Measurements from ENCODE around the gene ELF4.
"Not testable (repeated sequence)": the region's sequence is repeated elsewhere in the genome, so short reads cannot be mapped to it uniquely, and the experiment has no call there.

The ELF4 gene

DNA sequence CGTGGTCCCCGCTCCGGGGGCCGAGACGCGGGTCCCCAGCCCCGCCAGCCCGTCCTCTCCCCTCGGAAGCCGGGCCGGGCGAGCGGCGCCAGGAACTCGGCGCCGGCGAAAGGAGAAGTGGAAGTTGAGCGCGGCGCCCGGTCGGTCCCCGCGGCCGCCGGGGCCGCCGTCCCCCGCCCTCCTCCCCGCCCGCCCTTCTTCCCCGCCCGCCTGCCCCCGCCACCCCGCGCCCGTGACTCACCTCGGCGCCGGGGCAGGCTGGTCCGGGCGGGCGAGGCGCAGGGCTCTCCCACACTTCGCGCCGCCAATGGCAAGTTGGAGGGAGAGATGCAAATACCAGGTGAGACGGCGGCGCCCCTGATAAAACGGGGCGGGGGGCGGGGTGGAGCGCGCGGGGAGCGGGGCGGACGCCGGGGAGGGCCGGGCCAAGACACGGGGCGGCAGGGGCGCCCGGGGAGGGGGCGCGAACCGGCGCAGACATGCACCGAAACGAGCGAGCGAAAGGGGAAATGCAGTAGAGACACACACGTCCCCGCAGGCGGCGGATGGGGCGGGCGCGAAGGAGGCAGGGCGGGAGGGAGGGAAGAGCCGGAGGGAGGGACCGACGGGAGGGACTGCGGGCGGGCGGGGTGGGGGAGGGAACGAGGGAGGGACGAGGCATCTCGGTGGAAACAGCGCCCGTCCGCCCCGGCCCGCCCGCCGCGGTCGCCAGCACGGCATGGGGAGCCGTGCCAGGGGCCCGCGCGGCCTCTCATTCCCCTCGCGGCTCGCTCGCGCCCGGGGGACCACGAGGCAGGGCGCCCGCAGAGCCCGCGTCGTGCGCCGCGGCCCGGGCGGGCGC is at the start of gene ELF4:
Gene ELF4 (minus strand): TSS at position 119 of the 841 bp plus-strand sequence. CDS start 29,167 bp downstream, outside the sequence.
- no peak for DNase-seq

DNA sequence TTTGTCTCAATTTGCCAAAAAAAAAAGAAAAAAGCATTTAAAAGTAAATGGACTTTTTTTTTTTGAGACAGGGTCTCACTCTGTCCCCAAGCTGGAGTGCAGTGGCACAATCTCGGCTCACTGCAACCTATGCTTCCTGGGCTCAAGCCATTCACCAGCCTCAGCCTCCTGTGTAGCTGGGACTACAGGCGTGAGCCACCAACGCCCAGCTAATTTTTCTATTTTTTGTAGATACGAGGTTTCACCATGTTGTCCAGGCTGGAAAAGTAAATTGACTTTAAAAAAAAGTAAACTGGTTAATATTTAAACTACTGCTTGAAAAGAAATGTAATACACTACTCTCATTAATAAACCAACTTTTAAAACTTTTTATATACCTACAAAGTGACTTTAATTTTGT is 49.5 kb upstream of the ELF4 start:
- no peak for DNase-seq

DNA sequence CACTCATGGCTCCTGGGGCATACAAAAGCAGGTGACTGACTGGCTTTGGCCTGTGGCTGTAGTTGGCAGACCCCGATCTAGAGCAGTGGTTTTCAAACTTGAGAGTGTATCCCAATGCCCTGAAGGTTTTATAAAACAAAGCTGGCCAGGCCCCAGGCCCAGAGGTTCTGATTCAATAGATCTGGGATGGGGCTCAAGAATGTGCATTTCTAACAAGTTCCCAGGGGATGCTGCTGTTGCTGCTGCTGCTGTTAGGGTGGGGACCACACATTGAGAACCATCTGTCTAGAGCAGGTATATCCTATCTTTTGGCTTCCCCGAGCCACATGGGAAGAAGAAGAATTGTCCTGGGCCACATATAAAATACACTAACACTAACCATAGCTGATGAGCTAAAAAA is 48.0 kb upstream of the ELF4 start:
- DNase-seq = no peak

DNA sequence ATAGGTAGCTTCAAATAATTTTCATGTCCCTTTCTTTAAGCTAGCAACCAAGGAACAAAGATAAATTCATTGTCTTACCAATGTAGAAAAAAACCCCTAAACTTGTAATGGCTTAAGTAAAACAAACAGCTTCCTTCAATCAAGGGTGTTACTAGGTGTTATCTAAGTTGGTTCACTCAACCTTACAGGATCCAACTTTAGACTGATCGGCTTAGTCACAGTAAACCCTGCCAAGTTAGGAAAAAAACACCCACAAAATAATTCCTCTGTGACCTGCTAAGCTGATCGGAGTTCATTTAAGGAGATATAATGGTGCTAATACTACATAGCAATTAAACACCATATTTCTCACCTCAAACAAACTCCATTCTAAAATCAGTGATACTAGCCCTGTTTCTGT is 45.3 kb upstream of the ELF4 start:
- no peak for DNase-seq

DNA sequence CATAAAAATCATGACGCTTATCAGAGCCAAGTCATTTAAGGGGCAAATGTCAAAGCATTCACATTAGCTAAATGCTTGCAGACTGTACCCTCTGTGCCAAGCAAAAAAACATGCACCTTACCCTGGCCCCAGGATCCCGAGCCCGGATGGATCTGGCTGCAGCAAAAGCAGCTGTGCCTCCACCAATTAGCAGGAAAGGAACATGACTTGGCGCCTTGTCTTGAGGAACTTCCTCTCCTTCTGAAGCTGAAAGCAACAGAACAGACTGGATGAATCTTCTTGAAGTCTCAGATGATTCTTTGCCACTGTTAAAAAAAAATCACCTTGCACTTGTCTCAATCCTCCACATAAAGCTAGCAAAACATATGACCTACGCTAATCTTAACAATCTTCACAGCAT is 37.3 kb upstream of the ELF4 start:
- no peak for DNase-seq

DNA sequence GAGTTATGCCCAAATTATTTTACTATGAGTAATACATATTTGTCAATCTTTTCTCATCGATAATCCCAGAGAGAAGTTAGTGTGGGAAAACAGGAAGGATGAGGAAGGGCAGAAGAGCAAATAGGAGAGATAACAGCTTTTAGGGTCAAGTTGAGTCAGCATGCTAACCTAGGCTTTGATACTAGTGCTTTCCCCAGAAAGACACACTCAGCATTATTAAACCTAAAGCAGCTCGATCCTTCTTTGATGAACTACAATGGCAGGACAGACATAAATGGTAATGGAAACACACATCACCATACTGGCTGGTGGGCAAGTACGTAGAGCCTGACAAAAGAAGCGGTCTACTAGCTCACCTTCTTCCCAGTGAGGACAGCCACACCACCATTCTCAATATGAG is 34.8 kb upstream of the ELF4 start:
- DNase-seq = no peak

DNA sequence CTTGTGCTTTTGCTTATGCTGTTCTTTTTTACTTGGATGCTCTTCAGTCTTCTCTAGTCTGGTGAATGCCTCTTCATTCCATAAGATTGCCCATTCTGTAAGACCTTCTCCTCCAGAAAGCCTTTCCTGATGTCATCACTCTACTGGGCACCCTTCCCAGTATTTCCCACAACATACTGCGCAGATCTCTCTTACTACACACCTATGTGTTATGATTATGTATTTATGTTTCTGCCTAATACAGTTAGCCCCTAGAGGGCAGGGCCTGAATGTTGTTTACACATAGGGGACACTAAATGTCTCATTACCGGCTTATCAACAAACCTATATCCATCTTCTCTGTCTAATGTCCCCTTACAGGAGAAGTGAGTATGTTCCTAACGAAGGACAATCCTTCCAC is 34.2 kb upstream of the ELF4 start:
- no peak for DNase-seq

DNA sequence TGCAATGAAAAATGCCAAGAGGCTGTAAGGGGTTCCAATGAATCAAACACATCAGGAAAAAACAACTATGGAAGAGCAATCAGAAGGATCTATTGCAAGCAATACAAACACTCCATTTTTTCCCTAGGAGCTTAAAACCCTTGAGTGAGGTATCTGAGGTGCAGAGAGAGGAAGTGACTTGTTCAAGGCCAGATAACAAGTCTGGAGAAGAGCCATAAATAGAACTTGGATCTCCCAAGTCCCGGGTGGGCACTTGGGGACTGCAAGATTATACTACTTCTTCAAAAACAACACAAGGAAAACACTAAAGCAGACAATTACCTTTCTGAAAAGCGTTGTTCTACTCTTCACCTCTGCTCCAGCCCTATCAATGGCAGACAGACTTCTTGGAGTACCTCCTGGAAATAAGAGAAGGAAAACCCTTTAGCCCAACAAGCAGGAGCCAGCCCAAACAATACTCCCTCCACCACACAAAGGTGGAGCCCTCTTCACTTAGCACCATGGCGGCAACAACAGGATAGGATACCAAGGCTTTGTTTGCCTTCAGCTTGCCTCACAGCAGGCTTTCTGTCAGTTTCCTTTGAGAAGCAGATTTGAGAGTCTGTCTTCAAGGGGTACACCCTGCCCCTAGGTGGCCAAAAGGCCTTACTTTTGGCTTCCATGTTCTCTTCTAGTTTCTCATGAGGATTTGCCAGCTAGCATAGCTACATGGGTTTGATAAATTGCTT is 29.3 kb upstream of the ELF4 start:
- DNase-seq = no peak

DNA sequence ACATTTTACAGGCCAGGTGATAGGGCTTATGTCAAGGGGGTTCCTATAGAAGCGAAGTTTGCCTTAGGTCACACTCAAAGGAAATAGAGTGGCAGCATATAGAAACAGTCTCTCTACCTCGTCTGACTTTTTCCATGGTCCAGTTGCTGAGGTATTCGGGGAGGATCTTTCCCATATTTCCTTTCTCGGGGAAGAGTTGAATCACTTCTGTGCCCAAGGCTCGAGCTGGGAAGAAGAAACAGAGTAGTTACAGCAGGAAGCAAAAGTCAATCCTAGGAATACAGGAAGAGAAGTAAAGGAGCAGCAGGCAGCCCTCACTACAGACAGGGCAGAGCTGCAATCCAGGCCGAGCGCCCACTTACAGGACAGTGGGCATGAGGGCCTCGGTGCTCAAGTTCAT is 26.7 kb upstream of the ELF4 start:
- DNase-seq = no peak

DNA sequence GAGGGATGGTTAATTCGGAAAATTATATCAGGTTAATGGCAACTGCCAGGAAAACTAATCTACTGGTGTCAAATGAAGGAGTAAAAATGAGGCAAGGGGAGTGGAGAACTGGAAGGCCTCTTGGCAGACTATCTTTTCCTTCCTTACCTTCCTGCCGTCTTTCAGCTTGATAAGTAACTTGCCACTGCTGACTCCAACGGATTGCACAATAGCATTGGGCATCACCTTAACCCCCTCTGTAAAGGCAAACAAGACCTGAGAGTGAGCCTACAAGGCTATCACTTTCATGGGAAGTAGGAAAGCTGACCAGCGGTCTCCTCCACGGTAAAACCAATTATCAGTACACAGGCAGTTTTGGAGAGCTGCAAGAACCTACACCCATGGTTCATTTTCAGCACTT is 26.2 kb upstream of the ELF4 start:
- DNase-seq = no peak

DNA sequence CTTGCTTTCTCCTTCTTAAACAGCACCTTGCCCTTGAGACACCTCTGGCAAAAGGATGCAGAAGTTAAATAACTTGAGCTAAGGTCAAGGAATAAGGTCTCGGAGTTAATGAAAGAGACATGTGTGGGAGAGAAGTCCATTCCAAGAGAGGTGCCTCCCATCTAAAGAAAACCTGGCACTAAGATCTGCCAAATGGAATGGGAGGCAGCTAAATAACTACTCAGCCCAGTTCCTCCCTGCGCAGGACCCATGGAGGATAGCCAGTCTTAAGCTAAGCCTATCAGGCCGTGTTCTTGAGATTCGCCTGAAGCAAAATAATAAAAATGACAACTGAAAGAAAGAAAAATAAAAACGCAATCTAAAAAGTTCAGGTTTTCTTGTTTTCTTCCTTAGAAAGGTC is 20.7 kb upstream of the ELF4 start:
- no peak for DNase-seq

DNA sequence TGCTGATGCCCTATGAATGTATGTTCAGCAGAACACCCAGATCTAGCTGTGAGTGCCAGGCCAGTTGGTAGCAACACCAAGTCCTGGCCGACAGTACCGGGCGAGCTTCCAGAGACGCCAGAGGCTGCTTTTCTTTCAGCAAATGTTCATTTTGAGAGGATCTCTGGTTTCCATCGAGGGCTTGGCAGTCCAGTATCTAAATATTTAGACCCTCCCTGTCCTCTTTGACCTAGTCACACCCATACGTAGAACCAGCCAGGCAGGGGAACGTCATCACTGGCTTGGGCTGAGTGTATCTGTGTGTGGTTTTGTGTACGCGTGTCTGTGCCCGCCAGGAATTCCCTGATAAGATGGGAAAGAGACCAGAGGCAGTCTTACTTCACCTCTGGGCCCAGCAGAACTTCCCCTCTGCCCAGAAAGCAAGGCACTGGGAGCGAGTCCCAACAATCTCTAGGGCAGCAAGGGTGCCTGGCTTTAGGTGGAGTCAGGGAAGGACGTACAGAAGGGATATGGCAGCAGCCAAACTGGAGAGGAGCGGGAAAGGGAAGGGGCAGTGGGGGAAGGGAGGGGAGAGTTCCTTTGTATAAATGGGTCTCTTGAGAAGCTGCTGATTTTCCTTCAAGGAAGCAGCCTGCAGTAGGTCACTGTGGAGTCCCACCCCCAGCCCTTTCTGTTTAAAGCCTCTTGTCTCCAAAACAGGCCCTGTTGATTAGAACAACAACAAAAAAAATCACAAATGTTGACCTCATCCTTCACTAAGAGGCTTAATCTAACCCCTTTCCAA is 15.0 kb upstream of the ELF4 start:
- no peak for DNase-seq

DNA sequence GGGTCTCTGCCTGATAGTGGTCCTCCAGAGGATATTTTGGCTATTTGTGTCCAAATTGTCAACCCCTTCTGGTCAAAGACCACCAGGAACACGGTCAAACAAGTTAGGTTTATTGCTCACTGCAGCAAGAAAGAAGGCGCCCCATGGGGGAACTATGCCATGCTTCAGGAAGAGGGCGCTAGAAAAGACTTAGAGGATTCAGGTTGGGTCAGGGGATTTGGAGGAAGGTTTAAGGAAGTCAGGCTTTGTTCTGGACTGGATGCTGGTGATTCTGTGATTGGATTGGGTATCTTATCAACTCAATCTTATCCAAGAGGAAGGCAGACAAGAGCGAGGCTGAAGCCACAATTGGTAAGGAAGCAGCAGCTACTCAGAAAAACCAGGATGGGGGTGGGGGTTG is 14.3 kb upstream of the ELF4 start:
- no peak for DNase-seq

DNA sequence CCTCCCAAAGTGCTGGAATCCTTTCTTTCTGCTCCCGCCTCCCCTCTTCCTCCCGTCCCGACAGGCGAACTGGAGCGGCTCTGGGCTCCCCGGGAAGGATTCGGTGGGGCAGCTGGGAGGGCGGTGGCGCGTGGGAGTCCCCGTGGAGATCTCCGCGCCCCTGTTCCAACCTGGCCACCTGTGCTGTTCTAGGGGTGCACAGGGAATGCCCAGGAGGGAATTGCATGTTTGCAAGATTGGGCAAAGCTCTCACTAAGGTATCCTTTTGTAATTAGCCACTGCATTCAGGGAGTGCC is 11.2 kb upstream of the ELF4 start:
- no peak for DNase-seq

DNA sequence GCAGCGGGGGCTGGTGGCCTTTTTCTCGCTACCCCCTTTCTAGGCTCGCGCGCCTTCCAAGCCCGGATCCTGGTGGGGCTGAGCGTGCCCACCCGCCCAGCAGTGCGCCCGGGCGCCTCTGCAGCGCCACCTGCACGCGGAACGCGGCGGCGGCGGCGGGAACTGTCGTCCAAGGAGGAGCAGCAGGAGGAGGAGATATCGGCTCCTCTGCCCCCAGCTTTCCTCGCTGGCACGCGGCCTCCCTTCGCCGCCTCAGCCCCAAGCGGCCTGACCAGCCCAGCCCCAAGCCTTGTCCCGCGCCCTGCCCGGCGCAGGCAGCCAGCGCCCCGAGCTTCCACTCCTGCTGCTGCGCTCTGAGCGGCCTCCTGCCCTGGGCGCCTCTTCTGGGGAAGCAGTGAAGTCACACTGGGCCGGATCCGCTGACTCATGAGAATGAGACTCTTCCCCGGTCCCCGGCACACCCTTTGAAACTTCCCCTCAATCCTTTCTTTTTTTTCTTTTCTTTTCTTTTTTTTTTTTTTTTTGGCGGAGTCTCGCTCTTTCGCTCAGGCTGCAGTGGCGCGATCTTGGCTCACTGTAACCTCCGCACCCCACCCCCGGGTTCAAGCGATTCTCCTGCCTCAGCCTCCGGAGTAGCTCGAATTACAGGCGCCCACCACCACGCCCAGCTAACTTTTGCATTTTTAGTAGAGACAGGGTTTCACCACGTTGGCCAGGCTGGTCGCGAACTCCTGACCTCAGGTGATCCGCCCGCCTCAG is 10.6 kb upstream of the ELF4 start:
- no peak for DNase-seq

DNA sequence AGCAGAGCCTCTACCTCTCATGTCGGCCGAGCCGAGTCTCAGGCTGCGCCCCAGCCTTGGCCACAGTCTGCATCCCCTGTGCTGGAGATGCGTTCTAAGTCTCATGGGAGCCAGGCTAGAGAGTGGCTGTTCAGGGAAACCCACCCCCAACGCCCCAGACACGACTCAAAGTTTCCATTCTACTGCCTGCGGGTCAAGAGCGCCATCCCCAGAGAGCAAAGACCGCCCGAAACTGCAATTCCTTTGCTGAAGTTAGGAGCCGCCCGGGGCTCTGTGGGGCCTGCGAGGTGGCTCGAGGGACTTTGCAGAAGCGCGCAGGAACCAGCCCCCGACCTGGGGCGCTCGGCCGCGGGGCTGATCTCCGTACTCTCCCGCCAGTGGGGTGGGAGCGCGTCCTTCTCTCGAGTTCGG is 10.0 kb upstream of the ELF4 start:
- DNase-seq = no peak

DNA sequence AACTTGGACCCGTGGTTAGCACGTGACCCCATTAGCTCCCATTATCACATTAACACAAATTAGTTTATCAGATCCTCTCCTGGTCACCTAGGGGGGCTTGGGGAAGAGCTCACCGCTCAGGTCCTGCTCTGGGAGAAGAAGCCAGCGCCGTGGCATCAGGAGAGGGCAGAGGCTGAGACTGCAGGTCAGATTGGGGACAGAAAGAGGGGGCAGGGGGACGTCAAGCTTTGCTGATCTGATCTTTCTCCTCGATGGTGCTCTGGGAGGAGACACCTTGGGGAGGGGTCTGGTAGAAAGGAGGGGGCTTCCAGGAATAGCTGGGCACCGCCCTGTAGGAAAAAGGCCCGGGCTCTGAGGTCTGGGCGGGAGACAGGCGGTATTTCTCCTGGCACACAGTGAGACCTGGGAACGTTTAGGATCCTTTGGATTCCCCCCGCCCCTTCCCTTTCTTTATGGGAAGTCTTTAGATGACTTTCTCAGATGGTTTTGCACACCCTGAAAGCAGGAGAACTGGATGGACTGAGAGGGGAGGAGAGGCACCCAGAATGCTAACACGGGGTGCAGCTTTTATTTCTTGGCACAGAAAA is 9.1 kb upstream of the ELF4 start:
- no peak for DNase-seq

DNA sequence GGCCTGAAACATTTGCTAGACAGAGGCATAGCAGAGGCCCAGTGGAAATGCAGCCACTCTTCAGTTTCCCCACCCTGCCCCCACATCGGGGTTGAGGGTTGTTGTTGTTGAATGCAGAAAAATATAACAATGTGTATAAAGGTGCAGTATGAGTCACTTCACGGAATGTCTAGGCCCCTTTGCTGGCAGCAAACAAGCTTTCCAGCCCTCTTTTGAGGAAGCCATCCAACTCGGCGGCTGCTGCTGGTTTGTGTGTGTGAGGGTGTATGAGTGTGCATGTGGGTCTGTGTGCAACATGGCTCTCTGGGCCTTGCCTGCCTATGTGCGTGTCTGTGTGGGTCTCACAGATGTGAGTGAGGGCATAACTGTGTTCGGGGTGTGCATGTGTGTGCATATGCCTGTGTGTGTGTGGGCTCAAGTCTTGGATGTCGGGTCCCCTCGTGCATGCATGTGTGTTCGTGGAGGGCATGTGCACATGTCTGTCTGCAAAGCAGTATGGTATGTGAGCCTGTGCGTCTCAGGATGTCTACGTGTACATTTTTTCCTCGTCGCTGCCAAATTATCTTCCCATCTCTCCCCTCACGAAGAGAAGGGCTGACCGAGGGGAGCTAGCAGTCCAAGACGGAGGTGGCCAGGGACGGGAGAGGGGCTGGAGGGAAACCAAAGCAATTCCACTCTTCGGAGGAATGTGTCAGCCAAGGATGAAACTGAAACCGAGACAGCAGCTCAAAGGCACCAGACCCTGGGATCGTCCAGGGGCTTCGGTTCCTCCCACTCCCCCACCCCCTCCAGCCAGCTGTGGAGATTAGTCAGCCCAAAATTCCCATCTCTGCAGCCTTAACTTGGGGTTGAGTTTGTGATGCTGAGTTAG is 8.4 kb upstream of the ELF4 start:
- DNase-seq = no peak

DNA sequence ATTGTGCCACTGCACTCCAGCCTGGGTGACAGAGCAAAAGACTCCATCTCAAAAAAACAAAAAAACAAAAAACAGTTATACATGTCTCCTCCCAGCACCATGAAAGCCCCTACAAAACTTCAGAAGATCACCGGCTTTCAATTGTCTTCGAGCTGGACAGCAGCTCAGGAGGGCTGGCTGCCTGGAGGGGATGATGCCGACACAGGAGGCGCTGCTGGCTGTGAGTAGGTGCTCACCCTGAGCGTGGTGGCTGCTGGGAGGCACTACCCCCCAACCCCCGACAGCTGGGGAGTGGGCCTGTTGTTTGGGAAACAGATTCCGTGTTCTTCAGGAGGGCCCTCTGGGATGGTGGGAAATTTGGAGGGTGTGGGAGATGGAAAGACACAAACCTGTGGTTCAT is 6.9 kb upstream of the ELF4 start:
- DNase-seq = no peak

DNA sequence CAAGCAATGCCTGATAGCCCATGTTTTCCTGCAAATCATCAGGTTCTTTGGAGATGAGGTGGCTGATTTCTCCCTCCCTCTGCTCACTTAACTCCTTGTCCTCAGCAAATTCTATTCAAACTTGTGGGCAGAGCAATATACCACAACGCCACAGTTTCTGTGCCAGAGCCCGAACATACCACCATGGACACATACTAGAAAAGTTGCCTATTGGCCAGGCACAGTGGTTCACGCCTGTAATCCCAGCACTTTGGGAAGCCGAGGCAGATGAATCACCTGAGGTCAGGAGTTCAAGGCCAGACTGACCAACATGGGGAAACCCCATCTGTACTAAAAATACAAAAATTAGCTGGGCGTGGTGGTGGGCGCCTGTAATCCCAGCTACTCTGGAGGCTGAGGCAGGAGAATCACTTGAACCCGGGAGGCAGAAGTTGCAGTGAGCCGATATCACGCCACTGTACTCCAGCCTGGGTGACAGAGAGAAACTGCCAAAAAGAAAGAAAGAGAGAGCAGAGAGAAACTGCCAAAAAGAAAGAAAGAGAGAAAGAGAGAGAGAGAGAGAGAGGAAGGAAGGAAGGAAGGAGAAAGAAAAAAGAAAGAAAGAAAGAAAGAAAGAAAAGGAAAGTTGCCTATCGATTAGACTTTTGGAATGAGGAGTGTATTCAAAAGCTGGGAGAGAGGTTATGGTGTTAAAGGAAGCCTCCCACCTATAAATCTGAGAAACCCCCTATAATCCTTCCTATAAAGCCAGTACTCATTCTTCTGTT is 5.0 kb upstream of the ELF4 start:
- not testable (repeated sequence) for DNase-seq

DNA sequence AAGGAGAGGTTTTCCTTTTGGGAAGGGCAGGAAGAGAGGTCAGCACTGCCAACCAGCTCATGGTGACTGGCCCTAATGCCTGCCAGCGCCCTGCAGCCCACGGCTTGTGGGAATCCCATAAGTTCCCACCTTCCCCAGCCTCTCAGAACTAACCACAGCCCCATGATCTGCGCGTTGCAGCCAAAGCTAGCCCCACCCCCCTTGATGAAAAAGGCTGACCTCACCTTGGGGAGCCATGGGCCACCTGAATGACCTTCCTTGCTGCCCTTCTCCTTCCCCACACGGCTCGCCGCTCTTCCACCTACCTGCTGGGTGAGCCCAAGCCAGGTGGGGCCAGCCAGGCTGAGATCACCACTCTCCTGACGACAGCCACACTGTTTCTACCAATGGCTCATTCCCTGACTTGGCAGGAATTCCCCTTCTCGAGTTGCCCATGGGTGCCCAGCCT is 3.9 kb upstream of the ELF4 start:
- no peak for DNase-seq
